Right lobe of liver (tissue), 4 donors: ENCODE measurements around the gene SIRPA.

Experiments used
- CTCF ChIP-seq, 4 donors: fragments of 200-600 bp in 3 of 4; fragments of 450-650 bp in 1 of 4; IDR thresholded peaks; one replicate each; pipeline versions ENCODE4 v1.5.1 to v1.8.0; 2016 to 2022; ENCODE audit warnings: antibody characterized with exemption in 4 of 4, mild to moderate bottlenecking in 2 of 4
- POLR2A ChIP-seq: fragments of 450-650 bp; IDR thresholded peaks from one replicate; pipeline ENCODE4 v1.6.1; 2017; ENCODE audit warnings: antibody characterized with exemption, mild to moderate bottlenecking
- donor health status: DM: no; HTN: no; CAD: no.
- donor health status: DM: no; HTN: no; CAD: no.
- donor health status: DM: no; HTN: yes; CAD: no.

- TF ChIP-seq CTCF (IDR thresholded peaks at IDR 0.05): no peak
- TF ChIP-seq POLR2A: no peak
These were observed 2.8 kb downstream of the SIRPA start for GRCh38 chr20:1897965-1898464.
